Medulla oblongata (tissue), 1 donor: ENCODE data around the gene TBC1D2B.

Experiments used
- DNase-seq: peaks from one replicate; pipeline ENCODE4 v3.0.0-alpha.2; 2015; ENCODE audit errors: extremely low spot score

The TBC1D2B gene

GRCh38 chr15:77945566-77945965 lies 131.9 kb downstream of the TBC1D2B start:
- no peak for DNase-seq
